Osteocyte (in vitro differentiated cells): Measurements from ENCODE around the gene UNC80. TPM values are rescaled to one million over a fixed set of nuclear protein-coding genes. Genes with fewer than 3 reads are reported as not detected.

Experiments used
- DNase-seq: peaks from one replicate; pipeline ENCODE4 v3.0.0; 2021; ENCODE audit warnings: mixed read lengths; ENCODE audit not compliant: unreplicated experiment; ENCODE audit errors: extremely low spot score
- H3K27ac Mint-ChIP-seq: one replicate; pipeline ENCODE4 v1.8.0; 2021; ENCODE audit warnings: mild to moderate bottlenecking, mixed read lengths; ENCODE audit not compliant: unreplicated experiment
- H3K27me3 Mint-ChIP-seq: one replicate; pipeline ENCODE4 v1.8.0; 2021; ENCODE audit warnings: mixed read lengths; ENCODE audit not compliant: unreplicated experiment
- H3K36me3 Mint-ChIP-seq: one replicate; pipeline ENCODE4 v1.8.0; 2021; ENCODE audit warnings: mixed read lengths; ENCODE audit not compliant: unreplicated experiment
- H3K4me1 Mint-ChIP-seq: one replicate; pipeline ENCODE4 v1.8.0; 2021; ENCODE audit warnings: mixed read lengths; ENCODE audit not compliant: unreplicated experiment
- H3K4me3 Mint-ChIP-seq: one replicate; pipeline ENCODE4 v1.8.0; 2021; ENCODE audit warnings: mild to moderate bottlenecking, moderate library complexity, mixed read lengths; ENCODE audit not compliant: unreplicated experiment
- H3K9me3 Mint-ChIP-seq: one replicate; pipeline ENCODE4 v1.8.0; 2021; ENCODE audit warnings: mixed read lengths; ENCODE audit not compliant: unreplicated experiment
- CTCF ChIP-seq: fragments of 200-600 bp; sonication (generic); IDR thresholded peaks from 2 replicates; pipeline ENCODE4 v1.5.0; 2021; ENCODE audit warnings: antibody characterized with exemption, mild to moderate bottlenecking, moderate library complexity
- total RNA-seq: library from RNA; stranded (reverse); gene quantifications from 2 replicates; pipeline ENCODE4 v1.2.1, GENCODE V29; 2021

Gene UNC80
- total RNA-seq, 1 donor from 2014 or later, result not detected

DNA sequence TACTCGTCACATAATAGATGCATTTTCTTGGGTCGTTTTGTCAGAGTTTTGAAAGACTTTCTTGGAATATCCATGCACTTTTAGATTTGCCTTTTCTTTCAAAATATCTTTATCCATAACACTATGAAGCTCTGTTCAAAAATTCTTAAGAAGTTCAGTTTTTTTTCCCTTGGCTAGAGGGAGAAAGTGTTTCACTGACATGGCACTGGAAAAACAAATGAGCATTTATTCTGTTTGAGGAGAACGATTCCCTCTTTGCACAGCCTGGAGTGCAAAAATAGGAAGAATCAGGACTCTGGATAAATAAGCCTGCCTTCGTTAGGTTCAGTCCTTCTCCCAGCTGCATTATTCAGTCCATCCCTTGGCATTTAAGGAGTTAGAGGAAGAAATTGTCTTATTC, 139.9 kb downstream of the UNC80 start:
- TF ChIP-seq CTCF, result no peak
- no peaks in the 10 kb centered on the region for H3K36me3 Mint-ChIP-seq
- peaks cover 6% of the 10 kb centered on the region for H3K27me3 Mint-ChIP-seq
- H3K4me3 Mint-ChIP-seq, result no peak overlapping the region
- no peak for DNase-seq
- H3K4me1 Mint-ChIP-seq, result no peaks in the 10 kb centered on the region
- no peak overlapping the region for H3K27ac Mint-ChIP-seq
- no peaks in the 10 kb centered on the region for H3K9me3 Mint-ChIP-seq

GRCh38 chr2:209913786-209914345, 142.2 kb downstream of the UNC80 start:
- H3K9me3 Mint-ChIP-seq, result no peaks in the 10 kb centered on the region
- no peak overlapping the region for H3K27ac Mint-ChIP-seq
- peaks cover 4% of the 10 kb centered on the region for H3K4me1 Mint-ChIP-seq

GRCh38 chr2:209917154-209917771, 145.6 kb downstream of the UNC80 start:
- Mint-ChIP-seq H3K27ac (no peak overlapping the region), H3K9me3 (no peaks in the 10 kb centered on the region)

More at GRCh38 chr2:209913786-209914345, 142.2 kb downstream of the UNC80 start:
- Mint-ChIP-seq H3K27me3 (peaks cover 7% of the 10 kb centered on the region), H3K36me3 (no peaks in the 10 kb centered on the region), H3K4me3 (no peak overlapping the region)
- no peak for DNase-seq
- TF ChIP-seq CTCF, result no peak

DNA sequence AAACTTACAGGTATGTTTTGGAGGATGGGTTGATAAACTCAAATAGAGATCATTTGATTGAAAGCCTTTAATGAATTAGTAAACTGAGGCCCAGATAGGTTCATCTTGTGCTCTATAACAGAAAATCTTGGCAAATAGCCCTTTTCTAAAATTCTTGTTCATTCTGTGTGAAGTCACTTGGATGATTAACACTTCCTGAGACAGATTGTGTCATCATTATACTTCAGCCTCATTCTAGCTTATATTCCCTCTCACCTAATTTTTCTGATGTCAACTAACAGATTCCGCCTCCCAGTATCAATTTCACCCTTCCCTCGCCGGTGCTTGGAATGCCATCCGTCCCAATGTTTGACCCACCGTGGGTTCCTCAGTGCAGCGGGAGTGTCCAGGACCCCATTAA, 146.6 kb downstream of the UNC80 start:
- Mint-ChIP-seq H3K4me3 (no peak overlapping the region), H3K27me3 (peaks cover 10% of the 10 kb centered on the region), H3K36me3 (no peaks in the 10 kb centered on the region), H3K4me1 (peaks cover 4% of the 10 kb centered on the region), H3K9me3 (no peaks in the 10 kb centered on the region), H3K27ac (no peak overlapping the region)
- DNase-seq, result no peak
- no peak for TF ChIP-seq CTCF

More at GRCh38 chr2:209917154-209917771, 145.6 kb downstream of the UNC80 start:
- Mint-ChIP-seq H3K27me3 (peaks cover 7% of the 10 kb centered on the region), H3K4me1 (peaks cover 4% of the 10 kb centered on the region), H3K4me3 (no peak overlapping the region), H3K36me3 (no peaks in the 10 kb centered on the region)
- TF ChIP-seq CTCF, result no peak
- no peak for DNase-seq

- Mint-ChIP-seq H3K27me3 (peaks cover 11% of the 10 kb centered on the region), H3K4me3 (no peak overlapping the region), H3K27ac (no peak overlapping the region), H3K4me1 (peaks cover 4% of the 10 kb centered on the region), H3K36me3 (no peaks in the 10 kb centered on the region), H3K9me3 (no peaks in the 10 kb centered on the region)
- DNase-seq, result no peak
- no peak for TF ChIP-seq CTCF
Observed at GRCh38 chr2:209922116-209922515, 150.5 kb downstream of the UNC80 start.
